H1 (cell line): ENCODE data around the gene AFF1. TPM values are rescaled to one million over a fixed set of nuclear protein-coding genes. Genes with fewer than 3 reads are reported as not detected.

Source experiments
- ATF3 ChIP-seq: IDR thresholded peaks from 2 replicates; pipeline ENCODE4 v1.6.1; 2011; ENCODE audit warnings: low read depth, mild to moderate bottlenecking, low read length; ENCODE audit not compliant: insufficient read depth
- EGR1 ChIP-seq: IDR thresholded peaks from 2 replicates; pipeline ENCODE4 v1.6.1; 2011; ENCODE audit warnings: low read depth, low read length, borderline replicate concordance
- GTF2F1 ChIP-seq: IDR thresholded peaks from 2 replicates; pipeline ENCODE4 v1.6.1; 2012; ENCODE audit warnings: low read depth, low read length, improper control_type of control experiment, borderline replicate concordance
- HDAC6 ChIP-seq: IDR thresholded peaks from one replicate; pipeline ENCODE4 v1.7.1; 2012; ENCODE audit warnings: low read depth, mild to moderate bottlenecking, inconsistent platforms, low read length, moderate library complexity
- PHF8 ChIP-seq: fragments of 200-600 bp; sonication (generic); conservative IDR thresholded peaks from 2 replicates; pipeline ENCODE4 v1.7.1; 2012; ENCODE audit warnings: low read depth, mild to moderate bottlenecking, inconsistent platforms, low read length, moderate library complexity
- SIRT6 ChIP-seq: IDR thresholded peaks from one replicate; pipeline ENCODE4 v1.7.1; 2012; ENCODE audit warnings: low read length, inconsistent platforms
- SUZ12 ChIP-seq: fragments of 200-600 bp; sonication (generic); IDR thresholded peaks from 2 replicates; pipeline ENCODE4 v1.6.1; 2012; ENCODE audit warnings: mild to moderate bottlenecking, inconsistent platforms, low read length, moderate library complexity, mixed read lengths
- TCF12 ChIP-seq: IDR thresholded peaks from 2 replicates; pipeline ENCODE4 v1.6.1; 2011; ENCODE audit warnings: low read depth, mild to moderate bottlenecking, low read length
- polyA plus RNA-seq, 7 experiments: library from polyadenylated mRNA; depleted of rRNA in 3 of 7; stranded (reverse) in 5 of 7; unstranded in 2 of 7; fragments of >200 nt in 5 of 7; fragments of 200-250 nt in 2 of 7; gene quantifications; 1 replicate in 5 of 7; 2 replicates in 1 of 7; 4 replicates in 1 of 7; pipeline versions ENCODE4 v1.2.1 to v1.2.3, GENCODE V29; 2011 to 2013; ENCODE audit warnings: missing spikeins in 2 of 7, mixed read lengths in 2 of 7
- total RNA-seq: library from RNA; stranded (reverse); fragmentation: NEBNext Ultra II Directional; extraction: Animal tissue kit (Norgen Biotek cat#: 25700); gene quantifications from 2 replicates; pipeline ENCODE4 v1.2.1, GENCODE V29; 2021
- TF ChIP-seq, protein P1 (sequence below): fragments of 300-600 bp; sonication (generic); IDR thresholded peaks from 2 replicates; pipeline ENCODE4 v1.7.1; 2012; ENCODE audit warnings: low read length, moderate library complexity, mild to moderate bottlenecking, inconsistent platforms; ENCODE audit not compliant: insufficient replicate concordance
- TF ChIP-seq, protein P2 (sequence below): IDR thresholded peaks from 2 replicates; pipeline ENCODE4 v1.6.1; 2012; ENCODE audit warnings: low read length, inconsistent platforms

AFF1 gene
- total and polyA plus RNA-seq, 2 of the 8 experiments (the other 6 are each of a cell fraction or from before 2014, with no cell fraction given) = 14.8 to 85.5 TPM

DNA sequence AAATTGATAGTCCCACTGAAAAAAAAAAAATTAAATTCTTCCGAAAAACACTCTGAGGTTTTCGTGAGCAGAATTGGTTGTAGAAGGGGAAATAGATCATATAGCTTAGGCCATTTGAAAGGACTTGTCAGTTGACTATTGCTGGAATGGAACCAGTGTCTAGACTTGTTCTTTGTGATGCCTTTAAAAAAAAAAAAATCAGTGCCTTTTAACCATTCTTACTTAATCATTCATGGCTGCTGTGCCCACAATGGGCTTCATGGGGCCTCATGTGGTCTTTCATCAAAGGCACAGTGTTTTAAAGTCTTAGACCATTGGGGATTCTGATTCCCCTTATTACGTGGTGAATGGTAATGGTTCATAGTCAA lies 139.3 kb downstream of the AFF1 start (continued):
- TF ChIP-seq, protein P1, sequence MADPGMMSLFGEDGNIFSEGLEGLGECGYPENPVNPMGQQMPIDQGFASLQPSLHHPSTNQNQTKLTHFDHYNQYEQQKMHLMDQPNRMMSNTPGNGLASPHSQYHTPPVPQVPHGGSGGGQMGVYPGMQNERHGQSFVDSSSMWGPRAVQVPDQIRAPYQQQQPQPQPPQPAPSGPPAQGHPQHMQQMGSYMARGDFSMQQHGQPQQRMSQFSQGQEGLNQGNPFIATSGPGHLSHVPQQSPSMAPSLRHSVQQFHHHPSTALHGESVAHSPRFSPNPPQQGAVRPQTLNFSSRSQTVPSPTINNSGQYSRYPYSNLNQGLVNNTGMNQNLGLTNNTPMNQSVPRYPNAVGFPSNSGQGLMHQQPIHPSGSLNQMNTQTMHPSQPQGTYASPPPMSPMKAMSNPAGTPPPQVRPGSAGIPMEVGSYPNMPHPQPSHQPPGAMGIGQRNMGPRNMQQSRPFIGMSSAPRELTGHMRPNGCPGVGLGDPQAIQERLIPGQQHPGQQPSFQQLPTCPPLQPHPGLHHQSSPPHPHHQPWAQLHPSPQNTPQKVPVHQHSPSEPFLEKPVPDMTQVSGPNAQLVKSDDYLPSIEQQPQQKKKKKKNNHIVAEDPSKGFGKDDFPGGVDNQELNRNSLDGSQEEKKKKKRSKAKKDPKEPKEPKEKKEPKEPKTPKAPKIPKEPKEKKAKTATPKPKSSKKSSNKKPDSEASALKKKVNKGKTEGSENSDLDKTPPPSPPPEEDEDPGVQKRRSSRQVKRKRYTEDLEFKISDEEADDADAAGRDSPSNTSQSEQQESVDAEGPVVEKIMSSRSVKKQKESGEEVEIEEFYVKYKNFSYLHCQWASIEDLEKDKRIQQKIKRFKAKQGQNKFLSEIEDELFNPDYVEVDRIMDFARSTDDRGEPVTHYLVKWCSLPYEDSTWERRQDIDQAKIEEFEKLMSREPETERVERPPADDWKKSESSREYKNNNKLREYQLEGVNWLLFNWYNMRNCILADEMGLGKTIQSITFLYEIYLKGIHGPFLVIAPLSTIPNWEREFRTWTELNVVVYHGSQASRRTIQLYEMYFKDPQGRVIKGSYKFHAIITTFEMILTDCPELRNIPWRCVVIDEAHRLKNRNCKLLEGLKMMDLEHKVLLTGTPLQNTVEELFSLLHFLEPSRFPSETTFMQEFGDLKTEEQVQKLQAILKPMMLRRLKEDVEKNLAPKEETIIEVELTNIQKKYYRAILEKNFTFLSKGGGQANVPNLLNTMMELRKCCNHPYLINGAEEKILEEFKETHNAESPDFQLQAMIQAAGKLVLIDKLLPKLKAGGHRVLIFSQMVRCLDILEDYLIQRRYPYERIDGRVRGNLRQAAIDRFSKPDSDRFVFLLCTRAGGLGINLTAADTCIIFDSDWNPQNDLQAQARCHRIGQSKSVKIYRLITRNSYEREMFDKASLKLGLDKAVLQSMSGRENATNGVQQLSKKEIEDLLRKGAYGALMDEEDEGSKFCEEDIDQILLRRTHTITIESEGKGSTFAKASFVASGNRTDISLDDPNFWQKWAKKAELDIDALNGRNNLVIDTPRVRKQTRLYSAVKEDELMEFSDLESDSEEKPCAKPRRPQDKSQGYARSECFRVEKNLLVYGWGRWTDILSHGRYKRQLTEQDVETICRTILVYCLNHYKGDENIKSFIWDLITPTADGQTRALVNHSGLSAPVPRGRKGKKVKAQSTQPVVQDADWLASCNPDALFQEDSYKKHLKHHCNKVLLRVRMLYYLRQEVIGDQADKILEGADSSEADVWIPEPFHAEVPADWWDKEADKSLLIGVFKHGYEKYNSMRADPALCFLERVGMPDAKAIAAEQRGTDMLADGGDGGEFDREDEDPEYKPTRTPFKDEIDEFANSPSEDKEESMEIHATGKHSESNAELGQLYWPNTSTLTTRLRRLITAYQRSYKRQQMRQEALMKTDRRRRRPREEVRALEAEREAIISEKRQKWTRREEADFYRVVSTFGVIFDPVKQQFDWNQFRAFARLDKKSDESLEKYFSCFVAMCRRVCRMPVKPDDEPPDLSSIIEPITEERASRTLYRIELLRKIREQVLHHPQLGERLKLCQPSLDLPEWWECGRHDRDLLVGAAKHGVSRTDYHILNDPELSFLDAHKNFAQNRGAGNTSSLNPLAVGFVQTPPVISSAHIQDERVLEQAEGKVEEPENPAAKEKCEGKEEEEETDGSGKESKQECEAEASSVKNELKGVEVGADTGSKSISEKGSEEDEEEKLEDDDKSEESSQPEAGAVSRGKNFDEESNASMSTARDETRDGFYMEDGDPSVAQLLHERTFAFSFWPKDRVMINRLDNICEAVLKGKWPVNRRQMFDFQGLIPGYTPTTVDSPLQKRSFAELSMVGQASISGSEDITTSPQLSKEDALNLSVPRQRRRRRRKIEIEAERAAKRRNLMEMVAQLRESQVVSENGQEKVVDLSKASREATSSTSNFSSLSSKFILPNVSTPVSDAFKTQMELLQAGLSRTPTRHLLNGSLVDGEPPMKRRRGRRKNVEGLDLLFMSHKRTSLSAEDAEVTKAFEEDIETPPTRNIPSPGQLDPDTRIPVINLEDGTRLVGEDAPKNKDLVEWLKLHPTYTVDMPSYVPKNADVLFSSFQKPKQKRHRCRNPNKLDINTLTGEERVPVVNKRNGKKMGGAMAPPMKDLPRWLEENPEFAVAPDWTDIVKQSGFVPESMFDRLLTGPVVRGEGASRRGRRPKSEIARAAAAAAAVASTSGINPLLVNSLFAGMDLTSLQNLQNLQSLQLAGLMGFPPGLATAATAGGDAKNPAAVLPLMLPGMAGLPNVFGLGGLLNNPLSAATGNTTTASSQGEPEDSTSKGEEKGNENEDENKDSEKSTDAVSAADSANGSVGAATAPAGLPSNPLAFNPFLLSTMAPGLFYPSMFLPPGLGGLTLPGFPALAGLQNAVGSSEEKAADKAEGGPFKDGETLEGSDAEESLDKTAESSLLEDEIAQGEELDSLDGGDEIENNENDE = no peak
- TF ChIP-seq GTF2F1 (no peak), PHF8 (no peak), TCF12 (no peak), SUZ12 (no peak), EGR1 (no peak), SIRT6 (no peak), HDAC6 (no peak), ATF3 (no peak)
- TF ChIP-seq, protein P2, sequence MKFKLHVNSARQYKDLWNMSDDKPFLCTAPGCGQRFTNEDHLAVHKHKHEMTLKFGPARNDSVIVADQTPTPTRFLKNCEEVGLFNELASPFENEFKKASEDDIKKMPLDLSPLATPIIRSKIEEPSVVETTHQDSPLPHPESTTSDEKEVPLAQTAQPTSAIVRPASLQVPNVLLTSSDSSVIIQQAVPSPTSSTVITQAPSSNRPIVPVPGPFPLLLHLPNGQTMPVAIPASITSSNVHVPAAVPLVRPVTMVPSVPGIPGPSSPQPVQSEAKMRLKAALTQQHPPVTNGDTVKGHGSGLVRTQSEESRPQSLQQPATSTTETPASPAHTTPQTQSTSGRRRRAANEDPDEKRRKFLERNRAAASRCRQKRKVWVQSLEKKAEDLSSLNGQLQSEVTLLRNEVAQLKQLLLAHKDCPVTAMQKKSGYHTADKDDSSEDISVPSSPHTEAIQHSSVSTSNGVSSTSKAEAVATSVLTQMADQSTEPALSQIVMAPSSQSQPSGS = no peak
